ENCODE measurements around the gene MRPL54. TPM values are rescaled to one million over a fixed set of nuclear protein-coding genes. Genes with fewer than 3 reads are reported as not detected.
A peak's percentile ranks its signal among the peaks of the same experiment; 100 is the strongest.

Gene MRPL54
- total RNA-seq, 1 donor from 2014 or later = 43.5 TPM

DNA sequence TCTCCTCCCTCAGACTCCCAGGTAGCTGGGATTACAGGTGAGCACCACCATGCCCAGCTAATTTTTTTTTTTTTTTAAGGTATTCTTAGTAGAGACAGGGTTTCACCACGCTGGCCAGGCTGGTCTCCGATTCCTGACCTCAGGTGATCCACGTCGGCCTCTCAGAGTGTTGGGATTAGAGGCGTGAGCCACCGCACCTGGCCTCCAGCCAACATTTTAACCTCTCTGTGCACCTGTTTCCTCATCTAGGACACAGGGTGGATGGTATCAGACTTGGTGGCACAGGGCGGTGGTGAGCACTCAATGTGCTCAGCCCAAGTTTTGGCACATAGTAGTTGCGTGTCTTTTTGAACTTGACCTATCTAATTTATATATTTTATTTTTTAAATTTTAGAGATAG is 13.5 kb upstream of the MRPL54 start:
- H4K20me1 ChIP-seq (ENCODE audit: insufficient read depth, low read length) = no peaks in the 10 kb centered on the region
- H3K27me3 ChIP-seq (ENCODE audit: insufficient read depth, low read length) = no peaks in the 10 kb centered on the region
- Mint-ChIP-seq H3K9me3 (ENCODE audit: unreplicated experiment) (no peaks in the 10 kb centered on the region), H3K36me3 (ENCODE audit: low read depth, unreplicated experiment) (peaks cover 9% of the 10 kb centered on the region), H3K4me3 (ENCODE audit: unreplicated experiment) (no peak overlapping the region), H3K27me3 (ENCODE audit: low read depth, unreplicated experiment) (no peaks in the 10 kb centered on the region), H3K27ac (ENCODE audit: unreplicated experiment) (no peak overlapping the region), H3K4me1 (ENCODE audit: low read depth, unreplicated experiment) (no peaks in the 10 kb centered on the region)
- no peaks in the 10 kb centered on the region for H3K9me3 ChIP-seq (ENCODE audit: insufficient read depth, low read depth, low read length)
- H3K79me2 ChIP-seq (ENCODE audit: insufficient read depth, low read length) = no peaks in the 10 kb centered on the region
- DNase-seq (ENCODE audit: low read depth) (no peak), FAIRE-seq (no peak)
- no peak overlapping the region for H3K4me3 ChIP-seq (ENCODE audit: insufficient read depth, low read depth, low read length)
- H3K4me2 ChIP-seq (ENCODE audit: low read length) = no peak overlapping the region
- no peak overlapping the region for H3K27ac ChIP-seq (ENCODE audit: low read depth, low read length)
- H3K36me3 ChIP-seq (ENCODE audit: insufficient read depth, low read length) = no peaks in the 10 kb centered on the region
- TF ChIP-seq, protein P1, sequence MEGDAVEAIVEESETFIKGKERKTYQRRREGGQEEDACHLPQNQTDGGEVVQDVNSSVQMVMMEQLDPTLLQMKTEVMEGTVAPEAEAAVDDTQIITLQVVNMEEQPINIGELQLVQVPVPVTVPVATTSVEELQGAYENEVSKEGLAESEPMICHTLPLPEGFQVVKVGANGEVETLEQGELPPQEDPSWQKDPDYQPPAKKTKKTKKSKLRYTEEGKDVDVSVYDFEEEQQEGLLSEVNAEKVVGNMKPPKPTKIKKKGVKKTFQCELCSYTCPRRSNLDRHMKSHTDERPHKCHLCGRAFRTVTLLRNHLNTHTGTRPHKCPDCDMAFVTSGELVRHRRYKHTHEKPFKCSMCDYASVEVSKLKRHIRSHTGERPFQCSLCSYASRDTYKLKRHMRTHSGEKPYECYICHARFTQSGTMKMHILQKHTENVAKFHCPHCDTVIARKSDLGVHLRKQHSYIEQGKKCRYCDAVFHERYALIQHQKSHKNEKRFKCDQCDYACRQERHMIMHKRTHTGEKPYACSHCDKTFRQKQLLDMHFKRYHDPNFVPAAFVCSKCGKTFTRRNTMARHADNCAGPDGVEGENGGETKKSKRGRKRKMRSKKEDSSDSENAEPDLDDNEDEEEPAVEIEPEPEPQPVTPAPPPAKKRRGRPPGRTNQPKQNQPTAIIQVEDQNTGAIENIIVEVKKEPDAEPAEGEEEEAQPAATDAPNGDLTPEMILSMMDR (IDR thresholded peaks at IDR 0.05; ENCODE audit: insufficient read depth, low read depth, low read length) = no peak
- no peak for TF ChIP-seq EZH2 (IDR thresholded peaks at IDR 0.05; ENCODE audit: insufficient read depth, low read length)
- no peak overlapping the region for H2AFZ ChIP-seq (ENCODE audit: low read depth, low read length)
- no peak overlapping the region for H3K9ac ChIP-seq (ENCODE audit: low read length)
- H3K4me1 ChIP-seq (ENCODE audit: insufficient read depth, low read length) = no peaks in the 10 kb centered on the region

DNA sequence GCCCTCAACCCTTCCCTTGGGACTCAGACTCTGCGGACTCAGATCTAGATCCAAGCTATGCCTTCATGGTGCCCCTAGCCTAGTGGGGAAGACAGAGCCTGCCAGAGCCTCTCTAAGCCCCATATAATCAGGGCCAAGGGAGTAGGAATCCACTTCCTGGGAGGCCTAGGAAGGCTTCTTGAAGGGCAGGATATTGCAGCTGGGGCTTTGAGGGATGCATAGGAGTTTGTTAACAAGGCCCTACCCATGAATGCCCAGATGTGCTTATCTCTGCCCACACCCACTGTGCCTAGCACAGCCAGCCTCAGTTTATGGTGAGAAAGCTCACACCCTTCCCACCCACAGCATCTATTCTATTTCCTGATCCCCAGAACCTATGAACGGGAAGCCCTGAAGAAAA is 12.3 kb upstream of the MRPL54 start:
- H3K9me3 ChIP-seq (ENCODE audit: insufficient read depth, low read depth, low read length) = no peaks in the 10 kb centered on the region
- no peak overlapping the region for H2AFZ ChIP-seq (ENCODE audit: low read depth, low read length)
- H3K27me3 ChIP-seq (ENCODE audit: insufficient read depth, low read length) = no peaks in the 10 kb centered on the region
- no peak overlapping the region for H3K4me3 ChIP-seq (ENCODE audit: insufficient read depth, low read depth, low read length)
- Mint-ChIP-seq H3K4me3 (ENCODE audit: unreplicated experiment) (peak overlapping the region; percentile 40), H3K36me3 (ENCODE audit: low read depth, unreplicated experiment) (peaks cover 15% of the 10 kb centered on the region), H3K27me3 (ENCODE audit: low read depth, unreplicated experiment) (no peaks in the 10 kb centered on the region), H3K4me1 (ENCODE audit: low read depth, unreplicated experiment) (no peaks in the 10 kb centered on the region), H3K9me3 (ENCODE audit: unreplicated experiment) (peaks cover 2% of the 10 kb centered on the region), H3K27ac (ENCODE audit: unreplicated experiment) (no peak overlapping the region)
- DNase-seq (ENCODE audit: low read depth) (no peak), FAIRE-seq (no peak)
- no peak overlapping the region for H3K4me2 ChIP-seq (ENCODE audit: low read length)
- no peaks in the 10 kb centered on the region for H3K36me3 ChIP-seq (ENCODE audit: insufficient read depth, low read length)
- no peaks in the 10 kb centered on the region for H3K4me1 ChIP-seq (ENCODE audit: insufficient read depth, low read length)
- no peak overlapping the region for H3K9ac ChIP-seq (ENCODE audit: low read length)
- no peaks in the 10 kb centered on the region for H4K20me1 ChIP-seq (ENCODE audit: insufficient read depth, low read length)
- TF ChIP-seq, protein P1 (IDR thresholded peaks at IDR 0.05; ENCODE audit: insufficient read depth, low read depth, low read length) = no peak
- TF ChIP-seq EZH2 (IDR thresholded peaks at IDR 0.05; ENCODE audit: insufficient read depth, low read length) = no peak
- H3K27ac ChIP-seq (ENCODE audit: low read depth, low read length) = no peak overlapping the region
- H3K79me2 ChIP-seq (ENCODE audit: insufficient read depth, low read length) = no peaks in the 10 kb centered on the region

DNA sequence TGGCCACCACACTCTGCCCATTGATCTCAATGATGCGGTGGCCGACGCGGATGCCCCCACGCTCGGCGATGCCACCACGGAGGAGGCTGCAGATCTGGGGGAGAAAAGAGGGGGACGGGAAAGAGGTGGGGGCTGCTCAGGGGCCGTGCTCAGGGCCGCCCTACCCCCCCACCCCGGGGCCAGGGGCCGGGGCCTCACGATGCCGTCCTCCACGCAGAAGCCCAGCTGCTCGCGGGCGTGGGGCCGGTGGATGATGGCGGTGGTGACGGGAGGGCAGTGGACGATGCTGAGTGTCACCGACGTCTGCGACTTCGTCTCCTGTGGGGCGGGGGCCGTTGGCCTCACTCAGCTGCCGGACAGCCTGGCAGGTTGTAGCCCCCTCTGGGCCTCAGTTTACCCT is 11.2 kb upstream of the MRPL54 start:
- Mint-ChIP-seq H3K4me3 (ENCODE audit: unreplicated experiment) (no peak overlapping the region), H3K4me1 (ENCODE audit: low read depth, unreplicated experiment) (no peaks in the 10 kb centered on the region), H3K36me3 (ENCODE audit: low read depth, unreplicated experiment) (peaks cover 15% of the 10 kb centered on the region), H3K27me3 (ENCODE audit: low read depth, unreplicated experiment) (no peaks in the 10 kb centered on the region), H3K27ac (ENCODE audit: unreplicated experiment) (no peak overlapping the region), H3K9me3 (ENCODE audit: unreplicated experiment) (peaks cover 2% of the 10 kb centered on the region)
- Histone ChIP-seq H3K9me3 (ENCODE audit: insufficient read depth, low read depth, low read length) (no peaks in the 10 kb centered on the region), H4K20me1 (ENCODE audit: insufficient read depth, low read length) (no peaks in the 10 kb centered on the region), H3K4me2 (ENCODE audit: low read length) (no peak overlapping the region), H3K9ac (ENCODE audit: low read length) (no peak overlapping the region), H3K4me3 (ENCODE audit: insufficient read depth, low read depth, low read length) (no peak overlapping the region), H3K27ac (ENCODE audit: low read depth, low read length) (no peak overlapping the region), H3K36me3 (ENCODE audit: insufficient read depth, low read length) (no peaks in the 10 kb centered on the region), H2AFZ (ENCODE audit: low read depth, low read length) (no peak overlapping the region), H3K27me3 (ENCODE audit: insufficient read depth, low read length) (no peaks in the 10 kb centered on the region), H3K4me1 (ENCODE audit: insufficient read depth, low read length) (no peaks in the 10 kb centered on the region), H3K79me2 (ENCODE audit: insufficient read depth, low read length) (peaks cover 4% of the 10 kb centered on the region)
- TF ChIP-seq, protein P1 (IDR thresholded peaks at IDR 0.05; ENCODE audit: insufficient read depth, low read depth, low read length) = no peak
- TF ChIP-seq EZH2 (IDR thresholded peaks at IDR 0.05; ENCODE audit: insufficient read depth, low read length) = no peak
- no peak for DNase-seq (ENCODE audit: low read depth)
- no peak for FAIRE-seq
